ENCODE results near the gene SECTM1.
"Not testable (repeated sequence)": the region's sequence is repeated elsewhere in the genome, so short reads cannot be mapped to it uniquely, and the experiment has no call there.

Gene SECTM1

DNA sequence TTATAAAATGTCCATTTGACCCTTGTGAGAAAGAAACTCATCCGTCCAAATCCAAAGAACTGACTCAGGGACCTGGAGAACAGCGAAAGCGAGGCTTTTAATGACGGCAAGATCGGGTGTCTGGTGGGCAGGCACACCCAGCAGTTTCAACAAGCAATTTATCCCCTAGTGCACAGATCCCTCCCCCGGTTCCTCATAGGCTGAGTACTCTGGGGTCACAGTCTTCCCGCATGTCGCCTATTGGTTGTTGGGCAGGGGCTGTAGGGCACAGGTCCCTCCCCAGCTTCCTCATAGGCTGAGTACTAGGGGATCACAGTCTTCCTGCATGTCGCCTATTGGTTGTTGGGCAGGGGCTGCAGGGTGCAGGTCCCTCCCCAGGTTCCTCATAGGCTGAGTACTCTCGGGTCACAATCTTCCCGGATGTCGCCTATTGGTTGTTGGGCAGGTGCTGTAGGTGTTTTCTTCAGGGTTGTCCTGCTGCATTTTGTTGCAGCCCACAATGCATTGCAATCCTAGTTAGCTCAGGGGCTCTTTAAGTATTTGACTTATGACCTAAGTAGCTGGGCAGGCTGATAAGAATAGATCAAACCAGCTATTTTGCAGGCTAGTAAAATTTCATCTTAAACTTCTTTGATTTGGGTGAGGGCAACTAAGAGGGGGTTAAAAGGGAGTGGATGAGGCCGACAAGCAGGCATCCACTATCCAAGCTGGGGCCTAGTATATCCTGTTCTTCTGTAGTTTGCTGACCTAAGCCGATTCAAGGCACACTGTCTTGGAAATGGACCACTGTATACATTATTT, 34.4 kb upstream of the SECTM1 start:
- DNase-seq = no peak

DNA sequence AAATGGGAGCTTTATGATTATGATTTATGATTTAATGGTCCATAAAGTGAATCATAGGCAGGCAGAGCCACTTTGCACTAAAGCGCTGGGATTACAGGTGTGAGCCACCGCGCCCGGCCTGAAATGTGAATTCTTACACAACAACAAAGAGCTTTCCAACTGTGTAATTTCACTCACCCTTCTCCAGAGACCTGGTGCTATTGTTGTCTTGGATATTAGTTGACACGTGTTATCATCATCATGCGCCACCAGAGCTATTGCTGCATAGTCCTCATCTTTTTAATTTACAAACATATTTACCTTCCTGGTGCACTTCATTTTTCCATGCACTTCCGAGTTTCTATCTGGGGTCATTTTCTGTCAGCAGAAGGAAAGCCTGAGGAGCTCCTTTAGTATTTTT, 33.2 kb upstream of the SECTM1 start:
- DNase-seq = peak; percentile 82

DNA sequence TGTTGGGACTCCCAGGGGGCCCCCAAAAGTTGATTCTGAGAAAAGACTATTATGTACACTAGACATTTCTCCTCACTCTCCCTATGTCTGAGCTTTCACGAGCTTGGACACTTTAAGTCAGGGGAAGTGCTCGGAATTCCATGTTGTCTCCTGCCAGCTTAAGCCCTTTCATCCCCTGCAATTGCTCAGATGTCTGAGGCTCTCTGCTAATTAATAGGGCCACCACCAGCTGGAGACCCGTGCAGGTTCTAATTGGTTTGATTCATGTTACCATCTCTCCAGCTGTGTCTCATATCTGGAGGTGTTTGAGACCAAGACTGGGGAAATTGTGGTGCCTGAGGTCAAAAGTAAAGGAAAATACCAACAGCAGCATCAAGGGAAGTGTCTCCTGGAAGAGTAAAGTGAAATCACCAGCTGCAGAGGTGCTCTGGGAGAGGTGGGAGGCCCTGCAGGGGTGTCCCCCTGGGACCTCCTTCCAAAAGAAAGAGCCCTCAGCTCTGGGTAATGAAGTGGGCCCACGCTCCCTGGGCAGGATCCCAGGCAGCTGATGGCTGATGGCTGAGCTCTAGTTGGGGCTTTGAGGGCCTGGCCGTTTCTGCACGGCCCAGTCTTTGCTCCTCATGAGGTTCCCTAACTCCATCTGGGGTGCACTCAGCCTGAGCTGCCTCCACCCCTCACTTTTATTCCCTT, 32.2 kb upstream of the SECTM1 start:
- no peak for DNase-seq

DNA sequence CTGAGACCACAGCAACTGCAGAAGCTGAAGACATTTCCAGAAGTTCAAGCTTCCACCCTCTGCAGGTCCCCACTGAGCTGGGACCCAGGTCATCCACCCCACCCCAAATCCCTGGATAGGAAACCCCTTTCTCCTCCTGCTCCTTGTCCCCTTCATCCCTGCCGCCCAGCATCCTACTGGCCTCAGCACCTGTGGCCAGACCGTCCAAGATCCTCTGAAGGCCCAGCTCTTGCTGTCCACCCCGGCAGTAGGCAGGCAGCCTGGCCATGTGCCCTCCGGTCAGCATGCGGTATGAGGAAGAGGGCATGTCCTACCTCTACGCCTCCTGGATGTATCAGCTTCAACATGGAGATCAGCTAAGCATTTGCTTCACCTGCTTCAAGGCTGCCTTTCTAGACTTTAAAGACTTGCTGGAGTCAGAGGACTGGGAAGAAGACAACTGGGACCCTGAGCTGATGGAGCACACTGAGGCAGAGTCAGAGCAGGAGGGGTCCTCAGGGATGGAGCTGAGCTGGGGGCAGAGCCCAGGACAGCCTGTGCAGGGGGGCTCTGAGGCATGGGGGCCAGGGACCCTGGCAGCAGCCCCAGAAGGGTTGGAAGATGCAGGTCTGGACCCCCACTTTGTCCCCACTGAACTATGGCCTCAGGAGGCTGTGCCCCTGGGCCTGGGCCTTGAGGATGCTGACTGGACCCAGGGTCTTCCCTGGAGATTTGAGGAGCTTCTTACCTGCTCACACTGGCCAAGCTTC, 28.5 kb upstream of the SECTM1 start:
- DNase-seq = no peak

DNA sequence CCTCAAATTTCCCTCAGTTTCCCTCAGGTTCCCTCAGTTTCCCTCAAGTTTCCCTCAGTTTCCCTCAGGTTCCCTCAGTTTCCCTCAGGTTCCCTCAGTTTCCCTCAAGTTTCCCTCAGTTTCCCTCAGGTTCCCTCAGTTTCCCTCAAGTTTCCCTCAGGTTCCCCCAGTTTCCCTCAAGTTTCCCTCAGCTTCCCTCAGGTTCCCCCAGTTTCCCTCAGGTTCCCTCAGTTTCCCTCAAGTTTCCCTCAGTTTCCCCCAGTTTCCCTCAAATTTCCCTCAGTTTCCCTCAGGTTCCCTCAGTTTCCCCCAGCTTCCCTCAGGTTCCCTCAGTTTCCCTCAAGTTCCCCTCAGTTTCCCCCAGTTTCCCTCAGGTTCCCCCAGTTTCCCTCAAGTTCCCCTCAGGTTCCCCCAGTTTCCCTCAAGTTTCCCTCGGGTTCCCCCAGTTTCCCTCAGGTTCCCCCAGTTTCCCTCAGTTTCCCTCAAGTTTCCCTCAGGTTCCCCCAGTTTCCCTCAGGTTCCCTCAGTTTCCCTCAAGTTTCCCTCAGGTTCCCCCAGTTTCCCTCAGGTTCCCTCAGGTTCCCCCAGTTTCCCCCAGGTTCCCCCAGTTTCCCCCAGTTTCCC, 26.0 kb upstream of the SECTM1 start:
- not testable (repeated sequence) for DNase-seq

DNA sequence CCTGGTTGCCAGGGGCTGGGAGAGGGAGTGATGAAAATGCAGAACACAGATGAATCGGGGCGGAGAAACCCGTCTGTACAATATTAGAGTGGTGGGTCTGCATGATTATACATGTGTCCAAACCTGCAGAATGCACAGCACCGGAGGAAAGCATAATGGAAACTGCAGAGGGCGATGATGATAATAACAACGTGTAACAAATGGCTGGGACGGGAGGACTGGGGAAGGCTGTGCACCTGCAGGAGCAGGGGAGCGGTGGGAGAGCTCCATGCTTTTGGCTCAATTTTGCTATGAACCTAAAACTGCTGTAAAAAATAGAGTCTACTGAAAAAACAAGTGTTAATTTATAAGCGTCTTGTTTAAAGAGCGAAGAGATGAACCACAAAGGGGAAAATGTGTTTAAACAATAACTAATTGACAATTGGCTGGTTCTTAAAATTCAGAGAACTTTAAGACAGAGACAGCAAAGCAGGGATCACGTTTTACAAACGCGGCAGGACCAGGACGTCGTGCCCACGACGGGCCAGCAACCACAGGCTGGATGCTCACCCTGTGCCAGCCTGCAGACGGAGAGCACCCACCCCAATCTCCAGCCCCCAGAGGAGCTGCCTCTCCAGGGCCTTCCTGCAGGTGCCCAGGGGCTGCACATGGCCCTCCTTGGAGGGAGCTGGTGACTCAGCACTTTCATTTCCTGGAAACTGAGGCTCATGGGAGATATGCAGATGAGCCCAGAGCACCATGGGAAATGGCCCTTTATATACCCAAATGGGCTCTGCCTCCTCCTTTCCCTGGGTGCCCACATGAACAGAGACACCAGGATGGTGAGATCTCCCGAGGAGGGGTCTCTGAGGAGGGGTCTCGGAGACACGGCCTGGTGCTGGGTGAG, 25.1 kb upstream of the SECTM1 start, which contains the start of gene TEX19:
TSS of gene TEX19 (plus strand) at position 783 of the 886 bp plus-strand sequence. CDS start 2,904 bp downstream, outside the sequence.
- DNase-seq = no peak

DNA sequence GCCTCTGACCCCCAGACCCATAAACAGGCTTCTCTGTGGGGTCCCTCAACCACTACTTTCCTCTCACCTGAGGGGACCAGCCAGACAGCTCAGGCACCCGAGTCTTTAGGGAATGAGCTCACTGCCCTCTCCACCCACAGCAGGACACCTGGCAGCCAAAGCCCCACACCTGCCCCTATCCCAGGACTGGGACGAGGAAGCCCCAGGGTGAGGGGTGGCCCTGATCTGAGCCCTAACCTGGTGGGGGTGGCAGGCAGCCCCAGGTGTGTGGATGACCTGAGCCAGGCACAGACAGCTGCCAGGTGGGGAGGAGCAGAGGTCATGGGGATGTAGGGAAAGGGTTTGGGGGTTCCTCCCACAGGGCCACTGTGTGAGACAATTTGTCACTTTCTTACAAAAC, 23.8 kb upstream of the SECTM1 start:
- DNase-seq = no peak

DNA sequence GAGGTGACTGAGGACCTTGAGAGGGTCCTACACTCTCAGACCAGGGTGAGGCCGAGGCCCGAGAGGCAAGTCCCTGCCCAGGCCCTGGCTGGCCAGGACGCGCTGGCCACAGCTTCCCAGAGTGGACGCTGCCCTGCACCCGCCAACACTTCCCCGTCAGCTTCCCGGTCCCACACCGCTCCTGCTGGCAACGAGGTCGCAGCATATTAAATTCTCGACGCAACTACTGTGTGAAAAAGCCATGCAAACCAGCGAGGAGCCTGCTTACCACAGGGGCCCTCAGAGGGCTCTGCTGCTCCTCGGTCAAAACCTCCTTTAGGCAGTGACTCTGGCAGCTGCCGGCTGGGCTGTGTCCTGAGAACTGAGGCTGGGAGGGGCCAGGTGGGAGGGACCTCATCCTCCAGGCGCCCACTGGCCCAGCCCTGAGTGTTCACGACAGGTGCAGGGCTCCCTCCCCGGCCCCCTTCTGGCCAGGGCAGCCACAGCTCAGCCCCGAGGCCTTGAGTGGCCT, 23.3 kb upstream of the SECTM1 start:
- no peak for DNase-seq

DNA sequence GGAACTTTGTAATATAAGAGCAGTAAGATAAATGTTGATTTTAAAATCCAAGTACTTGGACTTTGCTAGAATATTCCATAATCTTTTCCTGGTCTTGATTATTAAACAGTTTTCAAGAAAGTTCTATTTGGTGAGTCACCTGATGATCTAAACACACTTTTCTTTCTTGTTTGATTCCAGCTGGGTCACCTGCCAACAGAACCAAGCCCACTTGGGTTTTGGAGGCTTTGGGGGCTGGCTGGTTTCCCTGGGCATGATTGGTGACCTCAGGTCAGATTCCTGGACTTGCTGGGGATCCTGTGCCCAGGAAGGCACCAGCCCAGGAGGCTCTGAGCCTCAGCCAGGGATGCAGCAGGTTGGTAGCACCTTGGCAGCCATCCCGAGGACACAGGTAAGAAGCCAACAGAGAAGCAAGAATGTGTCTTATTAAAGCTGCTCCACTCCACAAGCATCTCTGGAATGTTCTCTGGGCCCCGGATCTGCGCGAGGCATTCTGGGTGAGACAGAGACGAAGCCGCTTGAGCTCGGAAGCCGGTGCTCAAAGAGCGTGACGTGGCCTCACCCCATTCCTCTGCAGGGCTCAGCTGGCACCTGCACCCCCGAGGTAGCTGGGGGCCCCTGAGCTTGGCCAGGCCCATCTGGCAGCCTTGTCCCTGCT, 22.3 kb upstream of the SECTM1 start:
- DNase-seq = no peak

DNA sequence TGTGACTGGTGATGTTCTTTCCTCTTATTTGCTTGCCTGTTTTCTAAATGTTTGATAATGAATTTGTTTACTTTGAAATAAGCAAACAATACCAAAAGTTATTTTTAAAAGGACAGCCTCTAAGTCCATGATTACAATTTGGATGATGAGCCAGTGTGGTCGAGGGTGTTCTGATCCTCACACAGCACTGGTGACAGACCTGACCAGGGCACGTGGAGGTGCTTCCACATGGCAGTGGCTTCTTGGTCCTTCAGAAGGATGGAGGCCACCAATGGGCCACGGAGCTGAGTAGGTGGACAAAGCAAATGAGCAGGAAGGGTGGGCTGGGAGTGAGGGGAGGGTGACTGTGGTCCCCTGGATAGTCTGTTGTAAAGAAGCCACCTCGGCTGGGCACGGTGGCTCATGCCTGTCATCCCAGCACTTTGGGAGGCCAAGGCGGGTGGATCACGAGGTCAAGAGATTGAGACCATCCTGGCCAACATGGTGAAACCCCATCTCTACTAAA, 21.3 kb upstream of the SECTM1 start:
- no peak for DNase-seq

DNA sequence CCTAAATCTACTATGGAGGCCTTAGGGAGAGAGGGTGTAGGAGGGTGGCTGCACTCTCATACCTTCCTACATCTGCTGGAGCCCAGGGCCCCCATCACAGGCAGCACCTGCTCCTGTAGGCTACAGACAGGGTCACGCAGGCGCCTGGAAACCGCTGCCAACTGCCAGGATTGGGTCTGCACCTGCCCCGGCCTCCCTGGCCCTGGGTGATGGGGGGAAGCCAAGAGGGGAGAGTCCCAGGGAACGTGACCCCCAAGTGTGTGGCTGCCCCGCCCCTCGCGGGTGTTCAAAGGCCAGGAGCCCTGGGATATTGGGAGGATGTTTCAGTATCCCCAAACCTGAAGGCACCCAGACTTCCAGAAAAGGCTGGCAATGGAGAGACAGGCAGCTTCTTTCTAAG, 19.9 kb upstream of the SECTM1 start:
- DNase-seq = no peak

DNA sequence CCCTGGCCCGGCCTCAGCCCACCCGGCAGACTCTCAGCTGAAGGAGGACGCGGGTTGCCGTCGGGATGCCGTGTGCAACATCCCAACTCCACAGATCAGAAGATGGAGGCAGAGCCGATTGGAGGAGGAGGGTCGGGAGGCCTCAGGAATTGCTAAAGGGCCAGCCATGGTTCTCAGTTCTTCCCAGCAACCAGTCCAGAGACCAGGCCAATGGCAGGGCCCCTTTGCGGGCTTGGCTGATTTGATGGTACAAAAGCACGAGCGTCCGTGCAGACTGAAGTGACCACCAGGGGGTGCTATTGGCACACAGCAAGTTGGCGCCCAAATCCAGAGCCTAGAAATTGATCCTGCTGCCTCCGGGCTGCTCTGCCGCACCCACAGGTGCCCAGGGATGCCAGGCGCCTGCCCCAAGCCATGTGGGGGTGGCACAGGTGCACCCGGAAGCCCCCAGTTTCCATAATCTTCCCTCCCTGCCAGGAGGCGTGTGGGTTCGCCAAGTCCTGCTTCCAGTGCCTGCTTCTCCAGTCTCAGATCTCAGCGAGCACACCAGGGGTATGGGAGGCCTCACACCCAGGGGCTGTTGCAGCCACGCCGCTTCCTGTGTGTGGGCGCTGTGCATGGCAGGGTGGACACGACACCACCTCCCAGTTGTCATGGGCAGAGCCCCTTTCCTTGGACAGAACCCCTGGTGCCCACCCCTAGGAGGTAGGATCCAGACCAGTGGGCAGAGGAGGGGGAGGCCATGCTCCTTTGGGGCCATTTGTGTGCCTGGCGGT, 18.3 kb upstream of the SECTM1 start:
- no peak for DNase-seq

DNA sequence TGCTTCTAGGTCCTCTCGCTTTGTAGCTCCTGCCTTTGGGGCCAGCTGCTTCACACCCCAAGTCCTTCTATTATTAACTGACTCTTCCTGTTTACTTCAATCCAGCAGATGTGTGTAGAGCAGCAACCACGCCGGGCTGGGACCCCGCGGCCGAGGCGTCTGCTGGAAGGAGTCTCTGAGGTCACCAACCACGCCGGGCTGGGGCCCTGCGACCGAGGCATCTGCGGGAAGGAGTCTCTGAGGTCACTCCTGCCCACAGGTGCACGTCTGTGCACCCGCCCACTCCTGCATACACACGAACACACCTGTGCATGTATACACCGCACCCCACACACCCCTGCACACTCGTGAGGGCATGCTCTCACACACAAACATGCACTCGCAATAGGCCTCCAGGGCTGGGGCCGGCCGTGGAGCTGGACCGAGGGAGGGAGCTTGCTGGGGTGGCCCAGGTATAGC, 17.7 kb upstream of the SECTM1 start:
- DNase-seq = no peak

DNA sequence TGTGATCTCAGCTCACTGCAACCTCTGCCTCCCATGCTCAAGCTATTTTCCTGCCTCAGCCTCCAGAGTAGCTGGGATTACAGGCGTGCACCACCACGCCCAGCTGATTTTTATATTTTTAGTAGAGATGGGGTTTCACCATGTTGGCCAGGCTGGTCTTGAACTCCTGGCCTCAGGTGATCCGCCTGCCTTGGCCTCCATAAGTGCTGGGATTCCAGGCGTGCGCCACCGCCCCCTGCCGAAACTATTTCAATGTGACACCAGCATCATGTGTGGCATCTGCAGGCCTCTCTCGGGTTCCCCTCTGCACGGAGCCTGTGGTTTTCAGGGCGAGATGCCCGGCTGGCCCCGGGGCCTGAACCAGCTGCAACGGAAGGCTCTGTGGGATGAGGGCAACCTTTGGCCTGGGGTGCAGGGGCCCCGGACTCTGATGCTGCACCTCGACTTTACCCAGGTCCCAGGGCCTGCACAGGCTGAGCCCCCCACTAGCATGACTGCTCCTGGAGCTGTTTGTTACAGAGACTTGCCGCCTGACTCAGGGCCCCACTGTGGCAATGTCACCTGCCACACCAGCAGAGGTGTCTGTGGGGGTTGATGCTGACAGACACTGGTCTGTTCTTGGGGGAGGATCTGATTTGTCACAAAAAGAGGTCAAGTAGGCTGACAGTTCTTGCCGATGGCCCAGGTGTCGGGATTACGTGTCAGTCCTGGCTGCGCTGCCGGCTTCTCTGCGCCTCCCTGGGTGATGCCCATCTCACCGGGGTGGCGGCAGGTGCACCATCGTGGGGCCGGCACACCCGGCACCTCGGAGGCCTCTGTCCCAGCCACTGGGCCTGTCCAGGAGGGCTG, 16.8 kb upstream of the SECTM1 start:
- no peak for DNase-seq

DNA sequence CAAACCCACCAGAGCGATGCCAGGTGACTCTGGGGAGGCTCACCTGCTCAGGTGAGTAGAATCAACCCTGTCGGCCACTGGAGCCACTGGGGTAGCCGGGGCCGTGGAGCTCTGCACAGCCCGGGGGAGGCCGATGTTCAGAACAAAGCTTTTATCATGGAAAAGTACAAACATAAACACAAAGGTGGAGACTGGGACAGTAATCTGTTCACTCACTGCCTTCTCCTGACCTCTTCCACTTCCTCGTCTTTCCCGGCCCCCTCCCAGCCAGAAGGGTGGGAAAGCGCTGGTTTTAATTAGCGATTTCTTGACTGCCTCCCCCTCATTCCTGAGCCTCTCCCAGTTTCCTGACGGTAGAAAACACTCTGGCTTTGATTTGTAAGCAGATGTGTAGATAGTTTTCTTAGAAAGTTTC, 15.7 kb upstream of the SECTM1 start:
- no peak for DNase-seq

DNA sequence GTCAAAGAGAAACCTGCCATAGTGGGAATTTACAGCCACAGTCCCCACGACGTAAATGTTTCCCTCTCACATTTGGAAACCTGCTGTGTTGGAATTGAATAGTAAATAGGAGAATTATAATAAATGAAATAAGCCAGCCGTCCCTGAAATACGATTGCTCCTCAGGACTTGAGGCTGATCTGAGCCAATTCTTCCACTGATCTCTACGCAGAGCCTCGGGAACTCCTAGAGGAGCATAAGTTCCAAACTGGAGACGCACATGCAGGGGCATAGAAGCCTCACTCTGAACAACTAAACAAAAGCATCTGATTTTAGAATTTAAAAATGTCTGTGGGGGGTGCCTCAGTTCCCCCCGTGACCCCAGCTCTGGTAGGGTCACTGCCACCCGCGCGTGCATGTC, 15.3 kb upstream of the SECTM1 start:
- DNase-seq = no peak

DNA sequence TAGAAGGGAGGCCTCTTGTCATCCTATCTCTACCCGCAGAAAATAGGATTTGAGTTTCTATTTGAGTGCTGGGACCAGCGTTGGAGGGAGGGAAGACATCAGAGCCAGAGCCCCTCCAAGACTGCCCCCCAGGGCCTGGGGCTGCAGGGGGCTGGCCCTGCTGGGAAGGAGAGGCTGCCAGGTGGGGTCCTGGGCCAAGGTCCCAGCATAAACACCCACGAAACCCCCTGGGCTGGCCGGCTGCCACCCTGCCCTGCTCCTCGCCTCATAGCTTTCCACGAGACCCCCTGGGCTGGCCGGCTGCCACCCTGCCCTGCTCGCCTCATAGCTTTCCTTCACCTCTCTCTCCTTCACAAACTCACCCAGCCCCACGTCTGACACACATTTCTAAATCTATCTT, 14.9 kb upstream of the SECTM1 start:
- no peak for DNase-seq

DNA sequence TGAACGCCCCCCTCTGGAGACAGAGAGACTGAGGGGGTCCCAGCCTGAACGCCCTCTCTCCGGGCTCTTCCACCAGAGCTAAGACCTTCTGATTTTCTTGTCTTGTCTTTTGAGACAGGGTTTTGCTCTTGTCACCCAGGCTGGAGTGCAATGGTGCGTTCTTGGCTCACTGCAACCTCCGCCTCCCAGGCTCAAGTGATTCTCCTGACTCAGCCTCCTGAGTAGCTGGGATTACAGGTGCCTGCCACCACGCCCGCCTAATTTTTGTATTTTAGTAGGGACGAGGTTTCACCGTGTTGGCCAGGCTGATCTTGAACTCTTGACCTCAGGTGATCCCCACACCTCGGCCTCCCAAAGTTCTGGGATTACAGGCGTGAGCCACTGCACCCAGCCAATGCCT, 14.4 kb upstream of the SECTM1 start:
- not testable (repeated sequence) for DNase-seq

Measured in NCI-H187 treated with DMSO at 0.1 percent for 48 hours (cell line).